KBM-7 (cell line): ENCODE measurements around the gene ABCD3.
"Not testable (repeated sequence)": the region's sequence is repeated elsewhere in the genome, so short reads cannot be mapped to it uniquely, and the experiment has no call there.

ENCODE experiments used
- DNase-seq: peaks from one replicate; pipeline ENCODE4 v3.0.0-alpha.2; 2015
- in situ Hi-C: fragments of 300-500 bp; cut with MboI; formaldehyde crosslinking; loops from 2 replicates; pipeline ENCODE4 v1.14.3; 2020; ENCODE audit warnings: low sequenced_read_pairs, low pct_unique_long_range_greater_than_20kb, mixed read lengths

The ABCD3 gene

DNA sequence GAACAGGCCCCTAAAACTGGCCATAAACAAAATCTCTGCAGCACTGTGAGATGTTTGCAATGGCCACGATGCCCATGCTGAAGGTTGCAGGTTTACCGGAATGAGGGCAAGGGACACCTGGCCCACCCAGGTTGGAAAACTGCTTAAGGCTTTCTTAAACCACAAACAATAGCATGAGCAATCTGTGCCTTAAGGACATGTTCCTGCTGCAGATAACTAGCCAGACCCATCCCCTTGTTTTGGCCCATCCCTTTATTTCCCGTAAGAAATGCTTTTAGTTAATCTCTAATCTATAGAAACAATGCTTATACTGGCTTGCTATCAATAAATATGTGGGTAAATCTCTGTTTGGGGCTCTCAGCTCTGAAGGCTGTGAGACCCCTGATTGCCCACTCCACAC, 26.6 kb downstream of the ABCD3 start:
- in situ Hi-C loops, DNase-seq: not testable (repeated sequence)

DNA sequence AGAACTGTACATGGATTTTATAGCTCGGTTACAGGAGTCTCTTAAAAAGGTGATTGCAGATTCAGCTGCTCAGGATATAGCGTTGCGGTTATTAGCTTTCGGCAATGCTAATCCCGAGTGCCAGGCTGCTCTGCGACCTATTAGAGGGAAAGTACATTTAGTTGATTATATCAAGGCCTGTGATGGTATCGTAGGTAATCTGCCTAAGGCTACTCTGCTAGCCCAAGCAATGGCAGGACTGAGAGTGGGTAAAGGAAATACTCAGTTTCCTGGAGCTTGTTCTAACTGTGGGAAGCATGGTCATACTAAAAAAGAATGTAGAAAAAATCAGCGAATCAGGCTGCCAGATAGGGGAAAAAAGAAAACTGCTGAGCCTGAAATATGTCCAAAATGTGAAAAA, 27.5 kb downstream of the ABCD3 start:
- DNase-seq, in situ Hi-C loops: not testable (repeated sequence)

GRCh38 chr1:94446177-94446576, 28.0 kb downstream of the ABCD3 start:
- DNase-seq, in situ Hi-C loops: not testable (repeated sequence)

GRCh38 chr1:94448741-94449140, 30.6 kb downstream of the ABCD3 start:
- in situ Hi-C loops, DNase-seq: not testable (repeated sequence)

GRCh38 chr1:94456736-94457135, 38.5 kb downstream of the ABCD3 start:
- no peak for DNase-seq

DNA sequence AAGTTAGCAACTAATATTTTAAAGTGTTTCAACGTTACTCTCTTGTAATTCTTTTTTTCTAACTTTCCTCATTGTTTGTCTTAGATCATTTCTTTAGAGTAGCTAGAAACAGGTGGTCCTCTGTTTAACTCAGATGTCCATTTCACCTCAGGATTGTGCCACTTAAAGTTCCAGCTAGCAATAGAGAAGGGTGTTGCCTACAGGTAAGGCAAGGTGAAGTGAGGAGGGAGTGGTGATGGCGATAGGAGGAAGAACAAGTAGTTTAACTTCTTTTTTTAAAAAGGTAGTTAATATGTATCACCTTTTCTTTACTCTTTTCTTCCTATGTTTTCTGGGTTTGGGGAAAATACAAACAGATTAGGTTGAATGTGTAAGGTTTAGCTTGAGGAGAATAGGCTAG, 44.4 kb downstream of the ABCD3 start:
- no peak for DNase-seq
- in situ Hi-C loops = loop anchor here (25.0 kb wide), 1 partner anchor 400 kb away; no protein-coding TSS in a partner anchor

More at GRCh38 chr1:94456736-94457135, 38.5 kb downstream of the ABCD3 start:
- in situ Hi-C loops = loop anchor here (25.0 kb wide), 1 partner anchor 394 kb away; no protein-coding TSS in a partner anchor

GRCh38 chr1:94463056-94463764, 45.0 kb downstream of the ABCD3 start:
- in situ Hi-C loops = loop anchor here (25.0 kb wide), 1 partner anchor 401 kb away; no protein-coding TSS in a partner anchor
- DNase-seq = peak; percentile 22

GRCh38 chr1:94463765-94464330, 45.7 kb downstream of the ABCD3 start:
- DNase-seq = peak; percentile 83
- in situ Hi-C loops = loop anchor here (25.0 kb wide), 1 partner anchor 402 kb away; no protein-coding TSS in a partner anchor

DNA sequence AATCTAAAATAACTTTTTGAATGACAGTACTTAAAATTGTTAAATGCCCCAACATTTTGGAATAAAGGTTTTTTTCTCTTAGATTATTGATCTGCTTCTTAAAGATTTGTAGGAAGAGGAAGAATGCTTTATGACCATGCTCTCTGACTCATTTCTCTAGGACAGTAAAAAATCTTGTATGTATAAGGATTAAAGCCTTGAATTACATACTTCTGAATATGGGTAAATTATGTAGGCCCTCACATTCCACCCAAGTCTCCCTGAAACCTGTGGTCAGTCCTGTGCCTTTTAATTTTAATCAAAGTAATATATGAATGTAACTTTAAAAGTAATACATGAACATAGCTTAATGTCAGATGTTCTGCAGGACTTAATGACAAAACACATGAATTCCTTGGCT, 50.5 kb downstream of the ABCD3 start:
- DNase-seq = no peak
- in situ Hi-C loops = loop anchor here (25.0 kb wide), 1 partner anchor 406 kb away; no protein-coding TSS in a partner anchor

GRCh38 chr1:94471271-94471670, 53.1 kb downstream of the ABCD3 start:
- in situ Hi-C loops = loop anchor here (25.0 kb wide), 1 partner anchor 409 kb away; no protein-coding TSS in a partner anchor
- peak; percentile 21 for DNase-seq

- in situ Hi-C loops = no loop called here
- DNase-seq = no peak
Observed at GRCh38 chr1:94475232-94475631, 57.0 kb downstream of the ABCD3 start.

DNA sequence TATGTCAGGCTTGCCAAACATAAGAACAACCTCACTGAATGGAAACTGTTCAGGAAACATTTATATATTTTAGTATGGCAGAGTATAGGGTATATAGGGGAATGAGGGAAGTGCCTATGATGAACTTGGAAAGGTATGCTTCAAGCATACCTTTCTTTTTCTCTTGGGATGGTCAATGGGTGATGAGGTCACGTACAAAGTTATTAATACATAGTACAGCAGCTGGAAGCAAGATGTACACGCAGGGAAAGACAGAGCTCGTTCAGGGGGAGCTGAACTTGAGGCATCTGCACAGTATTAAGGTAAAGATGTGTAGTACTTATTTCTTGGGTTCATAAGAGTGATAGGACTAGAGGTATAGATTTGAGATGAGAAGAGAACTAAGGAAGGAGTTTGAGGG, 61.5 kb downstream of the ABCD3 start:
- in situ Hi-C loops = no loop called here
- no peak for DNase-seq

GRCh38 chr1:94481473-94481933, 63.3 kb downstream of the ABCD3 start:
- peak; percentile 83 for DNase-seq
- in situ Hi-C loops = no loop called here

- no peak for DNase-seq
- in situ Hi-C loops = no loop called here
Observed at GRCh38 chr1:94486990-94487389, 68.8 kb downstream of the ABCD3 start.

GRCh38 chr1:94490556-94490955, 72.4 kb downstream of the ABCD3 start:
- DNase-seq = no peak

DNA sequence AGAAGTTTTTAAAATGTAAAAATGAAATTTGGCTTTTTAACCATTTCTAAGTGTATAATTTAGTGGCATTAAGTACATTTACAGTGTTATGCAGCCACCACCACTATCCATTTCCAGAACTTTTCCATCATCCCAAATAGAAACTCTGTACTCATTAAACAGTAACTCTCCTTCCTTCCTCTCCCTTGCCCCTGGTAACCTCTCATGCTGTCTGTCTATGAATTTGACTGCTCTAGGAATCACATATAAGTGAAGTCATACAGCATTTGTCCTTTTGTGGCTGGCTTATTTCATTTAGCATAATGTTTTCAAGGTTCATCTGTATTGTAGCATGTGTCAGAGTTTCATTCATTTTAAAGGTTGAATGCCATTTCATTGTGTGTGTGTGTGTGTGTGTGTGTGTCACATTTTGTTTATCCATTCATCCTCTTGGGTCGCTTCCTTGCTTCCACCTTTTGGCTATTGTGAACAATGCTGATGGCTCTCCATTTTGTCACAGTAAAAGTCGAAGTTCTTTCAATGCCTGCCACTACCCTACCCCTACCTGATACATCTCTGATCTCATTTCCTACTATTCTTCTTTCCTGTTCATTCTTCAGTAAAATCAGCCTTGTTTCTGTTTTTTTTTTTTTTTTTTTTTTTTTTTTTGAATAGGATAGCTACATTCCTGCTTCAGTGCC, 78.0 kb downstream of the ABCD3 start:
- in situ Hi-C loops = no loop called here
- DNase-seq = no peak

More at GRCh38 chr1:94490556-94490955, 72.4 kb downstream of the ABCD3 start:
- in situ Hi-C loops = no loop called here

DNA sequence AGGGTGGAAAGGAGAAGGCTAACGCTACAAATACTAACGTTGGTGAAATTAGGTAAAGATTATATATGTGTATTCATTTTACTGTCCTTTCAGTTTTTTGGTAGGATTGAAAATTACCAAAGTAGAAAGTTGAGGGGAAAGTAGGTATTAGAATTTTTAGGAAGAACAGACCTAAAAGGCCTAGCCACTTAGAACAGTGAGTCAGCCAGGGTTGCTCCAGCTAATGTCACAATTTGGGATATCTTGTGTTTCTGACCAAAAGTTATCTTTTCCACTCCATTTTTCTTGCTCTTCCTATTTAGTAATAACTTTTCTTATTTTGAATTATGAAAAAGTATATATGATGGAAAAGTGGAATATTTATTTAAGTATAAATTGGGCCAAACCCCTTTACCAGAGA, 83.2 kb downstream of the ABCD3 start:
- DNase-seq = no peak
- in situ Hi-C loops = loop anchor here (25.0 kb wide), 1 partner anchor 536 kb away; no protein-coding TSS in a partner anchor

- in situ Hi-C loops = loop anchor here (25.0 kb wide), 1 partner anchor 535 kb away; no protein-coding TSS in a partner anchor
- no peak for DNase-seq
Observed at GRCh38 chr1:94501935-94502334, 83.7 kb downstream of the ABCD3 start.

- DNase-seq = no peak
- in situ Hi-C loops = loop anchor here (25.0 kb wide), 1 partner anchor 534 kb away; no protein-coding TSS in a partner anchor
Observed at GRCh38 chr1:94503153-94503552, 85.0 kb downstream of the ABCD3 start.
